Liver (tissue), 3 donors: ENCODE measurements around the gene CERS4.
A peak's percentile ranks its signal among the peaks of the same experiment; 100 is the strongest.

Experiments used
- CTCF ChIP-seq: fragments of 150-350 bp; IDR thresholded peaks from 2 replicates; pipeline ENCODE4 v1.5.1; 2017; ENCODE audit warnings: improper control_type of control experiment, low read depth, low read length; ENCODE audit not compliant: missing input control
- JUND ChIP-seq, 2 donors: IDR thresholded peaks; 2 replicates each; pipeline ENCODE4 v1.6.1; 2016; ENCODE audit warnings: antibody characterized with exemption in 2 of 2
- RXRA ChIP-seq, 2 donors: IDR thresholded peaks; 2 replicates each; pipeline ENCODE4 v1.6.1; 2017 to 2018; ENCODE audit warnings: antibody characterized with exemption in 2 of 2, mild to moderate bottlenecking in 1 of 2
- YY1 ChIP-seq: IDR thresholded peaks from 2 replicates; pipeline ENCODE4 v1.6.1; 2016; ENCODE audit warnings: antibody characterized with exemption, mild to moderate bottlenecking
- TF ChIP-seq, protein P1 (sequence below): IDR thresholded peaks from 2 replicates; pipeline ENCODE4 v1.6.1; 2016; ENCODE audit warnings: antibody characterized with exemption
- donor health status: healthy.
- donor health status: healthy.

- TF ChIP-seq, protein P1, sequence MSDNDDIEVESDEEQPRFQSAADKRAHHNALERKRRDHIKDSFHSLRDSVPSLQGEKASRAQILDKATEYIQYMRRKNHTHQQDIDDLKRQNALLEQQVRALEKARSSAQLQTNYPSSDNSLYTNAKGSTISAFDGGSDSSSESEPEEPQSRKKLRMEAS: no peak
- no peak for TF ChIP-seq JUND (IDR thresholded peaks at IDR 0.05)
- peak; percentile 66 to 69 for TF ChIP-seq RXRA (IDR thresholded peaks at IDR 0.05)
- TF ChIP-seq CTCF: no peak
- TF ChIP-seq YY1: no peak
Observed at GRCh38 chr19:8306235-8307054, 97.3 kb downstream of the CERS4 start.
